Glutamatergic neuron (in vitro differentiated cells): Measurements from ENCODE around the gene NFKBIE. TPM values are rescaled to one million over a fixed set of nuclear protein-coding genes. Genes with fewer than 3 reads are reported as not detected.

Source experiments
- DNase-seq: peaks from one replicate; pipeline ENCODE4 v3.0.0; 2022
- H3K27ac Mint-ChIP-seq: one replicate; pipeline ENCODE4 v1.8.0; 2020; ENCODE audit warnings: mild to moderate bottlenecking, mixed read lengths, inconsistent platforms; ENCODE audit not compliant: unreplicated experiment
- H3K27me3 Mint-ChIP-seq: one replicate; pipeline ENCODE4 v1.8.0; 2020; ENCODE audit warnings: mild to moderate bottlenecking, moderate library complexity, mixed read lengths, inconsistent platforms; ENCODE audit not compliant: unreplicated experiment
- H3K36me3 Mint-ChIP-seq: one replicate; pipeline ENCODE4 v1.8.0; 2020; ENCODE audit warnings: mild to moderate bottlenecking, mixed read lengths, inconsistent platforms; ENCODE audit not compliant: unreplicated experiment
- H3K4me1 Mint-ChIP-seq: one replicate; pipeline ENCODE4 v1.8.0; 2020; ENCODE audit warnings: mild to moderate bottlenecking, low read depth, mixed read lengths, inconsistent platforms; ENCODE audit not compliant: unreplicated experiment
- H3K4me3 Mint-ChIP-seq: one replicate; pipeline ENCODE4 v1.8.0; 2020; ENCODE audit warnings: mild to moderate bottlenecking, mixed read lengths, inconsistent platforms; ENCODE audit not compliant: unreplicated experiment
- H3K9me3 Mint-ChIP-seq: one replicate; pipeline ENCODE4 v1.8.0; 2020; ENCODE audit warnings: mild to moderate bottlenecking, moderate library complexity, mixed read lengths, inconsistent platforms; ENCODE audit not compliant: unreplicated experiment
- total RNA-seq: library from RNA; stranded (reverse); fragmentation: NEBNext Ultra II Directional; extraction: Animal tissue kit (Norgen Biotek cat#: 25700); gene quantifications from one replicate; pipeline ENCODE4 v1.2.1, GENCODE V29; 2021; ENCODE audit not compliant: unreplicated experiment
- TF ChIP-seq, protein P1 (sequence below): fragments of 200-600 bp; sonication (generic); IDR thresholded peaks from one replicate; pipeline ENCODE4 v1.5.0; 2021; ENCODE audit not compliant: partially characterized antibody, unreplicated experiment

The NFKBIE gene
- total RNA-seq, 1 donor from 2014 or later: 15.3 TPM

- Mint-ChIP-seq H3K27ac (no peak overlapping the region), H3K36me3 (peaks cover 6% of the 10 kb centered on the region), H3K4me1 (peaks cover 34% of the 10 kb centered on the region), H3K9me3 (peaks cover 11% of the 10 kb centered on the region), H3K4me3 (no peak overlapping the region), H3K27me3 (peaks cover 21% of the 10 kb centered on the region)
- TF ChIP-seq, protein P1, sequence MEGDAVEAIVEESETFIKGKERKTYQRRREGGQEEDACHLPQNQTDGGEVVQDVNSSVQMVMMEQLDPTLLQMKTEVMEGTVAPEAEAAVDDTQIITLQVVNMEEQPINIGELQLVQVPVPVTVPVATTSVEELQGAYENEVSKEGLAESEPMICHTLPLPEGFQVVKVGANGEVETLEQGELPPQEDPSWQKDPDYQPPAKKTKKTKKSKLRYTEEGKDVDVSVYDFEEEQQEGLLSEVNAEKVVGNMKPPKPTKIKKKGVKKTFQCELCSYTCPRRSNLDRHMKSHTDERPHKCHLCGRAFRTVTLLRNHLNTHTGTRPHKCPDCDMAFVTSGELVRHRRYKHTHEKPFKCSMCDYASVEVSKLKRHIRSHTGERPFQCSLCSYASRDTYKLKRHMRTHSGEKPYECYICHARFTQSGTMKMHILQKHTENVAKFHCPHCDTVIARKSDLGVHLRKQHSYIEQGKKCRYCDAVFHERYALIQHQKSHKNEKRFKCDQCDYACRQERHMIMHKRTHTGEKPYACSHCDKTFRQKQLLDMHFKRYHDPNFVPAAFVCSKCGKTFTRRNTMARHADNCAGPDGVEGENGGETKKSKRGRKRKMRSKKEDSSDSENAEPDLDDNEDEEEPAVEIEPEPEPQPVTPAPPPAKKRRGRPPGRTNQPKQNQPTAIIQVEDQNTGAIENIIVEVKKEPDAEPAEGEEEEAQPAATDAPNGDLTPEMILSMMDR: no peak
- DNase-seq: no peak
These were observed 3.8 kb downstream of the NFKBIE start for GRCh38 chr6:44261581-44261980.

DNA sequence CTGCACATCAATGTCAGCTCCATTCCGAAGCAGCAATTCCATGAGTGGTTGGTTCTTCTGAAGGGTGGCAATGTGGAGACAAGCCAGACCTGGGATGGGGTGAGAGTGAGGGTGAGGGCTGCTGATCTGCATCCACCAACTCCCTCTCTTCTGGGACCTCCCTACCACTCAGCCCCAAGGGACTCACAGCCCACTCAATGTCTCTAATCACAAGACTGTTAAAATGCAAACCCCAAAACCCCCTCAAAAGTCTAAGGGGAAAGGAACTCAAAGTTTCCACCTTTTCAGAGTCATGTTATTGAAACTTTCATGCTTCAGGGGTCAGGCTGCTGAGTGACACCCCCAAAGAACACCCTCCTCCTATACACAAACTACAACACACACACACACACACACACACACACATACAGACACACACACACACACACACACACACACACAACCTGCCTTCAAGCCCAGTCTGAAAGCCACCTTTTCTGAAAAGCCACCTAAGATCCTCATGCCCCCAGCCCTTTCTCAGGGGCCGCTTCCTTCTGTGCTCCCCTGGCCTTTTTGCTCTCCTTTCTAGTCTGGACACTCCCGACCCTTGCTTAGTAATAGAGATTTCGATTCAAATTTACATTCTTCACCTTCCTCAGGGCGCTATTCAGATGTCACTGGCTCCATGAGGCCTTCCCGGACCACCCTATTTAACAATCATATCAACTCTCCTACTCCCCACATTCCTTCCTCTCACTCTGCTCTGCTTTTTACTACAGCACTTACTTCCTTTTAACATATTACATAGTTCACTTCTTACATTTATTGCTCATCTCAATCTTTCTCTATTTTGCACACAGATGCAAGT, 4.7 kb downstream of the NFKBIE start:
- Mint-ChIP-seq H3K9me3 (peaks cover 16% of the 10 kb centered on the region), H3K27ac (no peak overlapping the region), H3K27me3 (peaks cover 21% of the 10 kb centered on the region), H3K36me3 (peaks cover 6% of the 10 kb centered on the region), H3K4me1 (peaks cover 39% of the 10 kb centered on the region), H3K4me3 (peak overlapping the region; percentile 18)
- TF ChIP-seq, protein P1: no peak
- no peak for DNase-seq

DNA sequence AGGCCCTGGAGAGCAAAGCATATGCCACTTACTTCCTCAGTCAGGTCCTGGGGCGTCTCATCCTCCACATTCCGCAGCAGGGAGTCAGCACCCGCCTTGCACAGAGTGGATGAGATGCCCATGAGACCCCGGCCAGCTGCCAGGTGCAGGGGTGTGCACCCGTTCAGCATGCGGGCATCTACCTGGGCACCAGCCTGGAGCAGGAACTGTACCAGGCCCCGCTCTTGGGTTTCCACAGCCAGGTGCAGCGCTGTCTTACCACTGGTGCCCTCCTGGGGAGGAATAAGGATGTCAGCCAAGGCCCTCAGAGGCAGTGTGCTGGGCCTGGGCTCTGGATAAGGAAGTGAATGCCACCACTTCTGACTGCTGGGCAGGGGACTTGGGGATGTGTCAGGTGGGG, 5.3 kb downstream of the NFKBIE start:
- no peak for DNase-seq
- Mint-ChIP-seq H3K27ac (no peak overlapping the region), H3K4me3 (no peak overlapping the region), H3K27me3 (peaks cover 19% of the 10 kb centered on the region), H3K9me3 (peaks cover 19% of the 10 kb centered on the region), H3K4me1 (peaks cover 44% of the 10 kb centered on the region), H3K36me3 (peaks cover 6% of the 10 kb centered on the region)
- TF ChIP-seq, protein P1: no peak

- Mint-ChIP-seq H3K36me3 (peaks cover 6% of the 10 kb centered on the region), H3K27me3 (peaks cover 17% of the 10 kb centered on the region), H3K4me1 (peaks cover 39% of the 10 kb centered on the region), H3K9me3 (peaks cover 19% of the 10 kb centered on the region), H3K27ac (peak overlapping the region; percentile 28), H3K4me3 (peak overlapping the region; percentile 71)
- TF ChIP-seq, protein P1: no peak
- no peak for DNase-seq
These were observed 6.4 kb downstream of the NFKBIE start for GRCh38 chr6:44258921-44259320.

- Mint-ChIP-seq H3K36me3 (peaks cover 6% of the 10 kb centered on the region), H3K4me1 (peaks cover 34% of the 10 kb centered on the region), H3K9me3 (peaks cover 19% of the 10 kb centered on the region), H3K4me3 (peak overlapping the region; percentile 71), H3K27ac (peak overlapping the region; percentile 28), H3K27me3 (peaks cover 14% of the 10 kb centered on the region)
- TF ChIP-seq, protein P1: no peak
- DNase-seq: no peak
These were observed 7.0 kb downstream of the NFKBIE start for GRCh38 chr6:44258325-44258863.
